Activated T-helper 9 cell treated with anti-CD3 and anti-CD28 coated beads, Interleukin-2, amount 50 U/mL, for 16 hours (primary cell): ENCODE results near the gene CA5A.
"Not testable (repeated sequence)": the region's sequence is repeated elsewhere in the genome, so short reads cannot be mapped to it uniquely, and the experiment has no call there.

Source experiments
- DNase-seq: peaks from one replicate; pipeline ENCODE4 v3.0.0-alpha.2; 2020; ENCODE audit warnings: low read depth

Gene CA5A

DNA sequence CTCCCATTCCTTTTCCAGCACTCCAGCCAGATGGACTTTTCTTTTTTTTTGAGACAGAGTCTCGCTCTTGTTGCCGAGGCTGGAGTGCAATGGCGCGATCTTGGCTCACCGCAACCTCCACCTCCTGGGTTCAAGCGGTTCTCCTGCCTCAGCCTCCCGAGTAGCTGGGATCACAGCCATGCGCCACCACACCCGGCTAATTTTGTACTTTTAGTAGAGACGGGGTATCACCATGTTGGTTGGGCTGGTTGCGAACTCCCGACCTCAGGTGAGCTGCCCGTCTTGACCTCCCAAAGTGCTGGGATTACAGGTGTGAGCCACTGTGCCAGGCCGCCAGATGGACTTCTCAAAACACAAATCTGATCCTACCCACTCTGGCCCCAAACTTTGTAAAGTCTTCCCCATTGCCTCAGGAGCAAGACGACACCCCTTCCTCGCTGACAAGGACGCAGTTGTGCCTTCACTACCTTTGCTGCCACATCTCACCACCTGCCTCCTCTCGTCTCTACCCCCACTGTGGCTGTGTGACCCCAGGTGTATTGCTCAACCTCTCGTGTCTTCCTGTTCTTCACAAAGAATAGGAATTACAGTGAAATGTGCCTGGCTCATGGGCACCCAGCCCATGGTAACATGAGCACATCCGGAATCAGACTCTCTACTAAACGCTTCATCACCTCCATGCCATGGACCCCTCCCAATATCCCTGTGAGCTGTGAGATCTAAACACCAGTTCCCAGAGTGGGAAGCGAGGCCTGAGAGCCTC lies 11.2 kb upstream of the CA5A start:
- no peak for DNase-seq

DNA sequence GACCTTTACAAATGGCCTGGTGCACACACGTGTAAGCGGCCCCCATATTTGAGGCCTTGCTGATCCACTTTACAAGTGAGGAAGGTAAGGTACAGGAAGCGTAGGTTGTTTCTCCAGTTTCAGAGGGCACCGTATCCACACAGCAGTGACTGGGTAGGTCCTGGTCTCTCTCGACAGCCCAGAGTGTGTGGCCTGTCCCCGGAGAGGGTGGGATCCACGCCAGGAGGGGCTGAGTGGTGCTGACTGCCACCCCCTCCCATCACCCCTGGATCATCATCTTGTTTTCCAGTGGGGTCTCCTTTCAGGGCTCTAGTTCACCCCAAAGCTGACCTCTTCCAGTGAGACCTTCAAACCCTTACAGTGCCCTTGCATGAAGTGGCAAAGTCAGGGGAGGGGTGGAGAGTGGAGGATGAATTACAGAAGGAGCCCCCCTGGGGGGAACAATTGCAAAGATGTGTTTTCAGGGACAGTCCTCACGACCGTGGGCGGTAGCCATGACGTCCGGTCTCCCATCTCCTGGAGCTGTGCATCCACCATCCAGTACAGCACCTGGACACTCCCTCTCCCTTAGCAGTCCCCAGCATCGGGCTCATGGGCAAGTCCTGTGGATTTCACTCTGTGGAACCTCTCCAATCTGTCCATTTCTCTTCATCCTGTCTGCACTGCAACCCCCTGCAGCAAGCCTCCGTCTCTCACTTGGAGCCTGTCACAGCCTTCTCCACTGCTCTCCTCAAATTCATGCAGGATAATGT lies 10.4 kb upstream of the CA5A start:
- no peak for DNase-seq

DNA sequence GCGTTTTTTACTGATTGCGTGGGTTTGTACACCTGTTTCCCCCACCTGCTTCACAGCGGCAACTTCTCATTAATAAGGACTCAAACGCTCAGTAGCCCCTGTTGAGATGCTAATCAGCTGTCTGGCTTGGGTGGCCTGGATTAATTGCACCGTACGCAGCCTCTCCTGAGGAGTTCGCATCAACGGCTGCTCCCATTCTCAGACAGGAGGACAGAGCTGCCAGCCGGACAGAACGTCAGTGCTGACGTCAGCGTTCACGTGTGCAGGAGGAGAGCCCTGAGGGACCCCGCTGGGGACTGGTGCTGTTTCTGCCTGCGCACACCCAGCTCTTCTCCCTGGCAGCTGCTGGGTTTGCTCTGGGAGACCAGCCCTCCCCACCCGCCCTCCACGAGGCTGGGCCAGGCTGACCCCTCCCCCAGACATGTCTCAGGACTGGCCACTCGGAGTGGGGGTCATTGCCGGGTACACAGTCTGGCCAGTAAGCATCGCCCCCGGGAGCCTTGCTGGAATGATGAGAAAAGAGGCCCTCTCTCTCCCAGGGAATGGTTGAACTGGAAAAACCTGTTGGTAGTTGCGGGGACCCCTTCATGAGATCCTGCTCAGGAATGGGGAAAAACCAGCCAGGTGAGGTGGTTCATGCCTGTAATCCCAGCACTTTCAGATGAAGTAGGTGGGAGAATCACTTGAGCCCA lies 9.2 kb upstream of the CA5A start:
- no peak for DNase-seq

DNA sequence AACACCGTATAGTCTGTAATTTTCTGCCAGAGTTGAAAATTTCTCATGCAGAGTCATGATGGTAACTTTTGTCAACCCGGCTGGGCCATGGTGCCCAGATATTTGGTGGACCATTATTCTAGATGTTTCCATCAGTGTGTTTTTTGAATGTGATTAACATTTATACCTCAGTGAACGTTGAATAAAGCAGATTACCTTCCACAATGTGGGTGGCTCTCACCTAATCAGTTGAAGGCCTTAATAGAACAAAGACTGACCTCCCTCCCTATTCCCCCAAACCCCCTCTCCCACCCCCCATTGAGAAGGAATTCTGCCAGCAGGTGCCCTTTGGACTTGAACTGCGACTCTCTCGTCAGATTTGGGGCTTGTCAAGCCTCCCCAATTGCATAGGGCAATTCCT lies 6.4 kb upstream of the CA5A start:
- DNase-seq, result no peak

DNA sequence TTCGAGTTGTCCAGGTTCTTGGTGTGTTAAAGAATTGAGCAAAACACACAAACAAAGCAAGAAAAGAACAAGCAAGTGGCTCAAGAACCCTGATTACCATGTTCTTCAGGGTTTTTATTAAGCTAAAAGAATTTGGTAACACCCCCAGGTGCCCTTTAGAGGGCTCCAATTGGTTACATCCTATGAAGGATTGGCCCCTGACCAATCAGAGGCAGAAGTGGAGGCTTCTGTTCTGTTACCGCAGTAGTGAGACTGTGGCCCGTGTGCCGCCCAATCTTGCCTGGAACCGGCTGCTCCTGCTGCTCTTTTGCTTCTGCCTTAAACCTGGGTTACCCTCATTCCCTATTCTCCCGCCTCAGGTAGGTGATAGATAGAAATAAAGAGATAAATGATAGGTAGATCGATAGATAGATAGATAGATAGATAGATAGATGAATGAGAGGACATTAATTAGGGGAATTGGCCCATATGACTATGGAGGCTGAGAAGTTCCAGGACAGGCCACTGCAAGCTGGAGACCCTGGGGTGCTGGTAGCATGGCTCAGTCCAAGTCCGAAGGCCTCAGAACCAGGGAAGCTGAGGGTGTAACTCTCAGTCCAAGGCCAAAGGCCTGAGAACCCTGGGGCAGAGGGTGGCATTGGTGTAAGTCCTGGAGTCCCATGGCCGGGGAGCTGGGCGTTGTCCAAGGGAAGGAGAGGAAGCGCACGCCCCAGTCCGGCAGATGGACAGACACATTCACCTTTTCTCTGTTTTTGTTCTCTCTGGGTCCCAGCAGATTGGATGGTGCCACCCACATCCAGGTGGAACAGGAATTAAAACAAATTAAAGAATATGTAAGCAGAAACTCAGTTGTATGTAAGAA lies 3.5 kb upstream of the CA5A start:
- no peak for DNase-seq

DNA sequence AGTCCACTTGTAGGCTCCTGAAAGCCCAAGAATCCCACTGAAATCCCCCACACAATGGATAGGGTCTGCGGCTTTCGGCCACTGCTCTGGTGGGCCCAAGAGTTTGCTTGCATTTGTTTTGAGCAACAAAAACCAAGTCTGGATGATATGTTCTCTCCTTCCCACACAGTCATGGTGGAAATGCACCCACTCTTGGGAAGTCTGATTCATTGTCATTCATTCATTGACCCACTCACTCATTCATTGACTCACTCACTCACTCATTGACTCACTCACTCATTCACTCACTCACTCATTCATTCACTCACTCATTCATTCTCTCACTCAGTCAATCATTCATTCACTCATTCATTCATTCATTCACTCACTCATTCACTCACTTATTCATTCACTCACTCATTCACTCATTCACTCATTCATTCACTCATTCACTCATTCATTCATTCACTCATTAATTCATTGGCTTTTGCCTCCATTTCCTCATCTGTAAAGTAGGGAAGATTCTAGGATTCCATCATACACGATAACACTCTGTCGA lies 2.2 kb upstream of the CA5A start:
- no peak for DNase-seq

DNA sequence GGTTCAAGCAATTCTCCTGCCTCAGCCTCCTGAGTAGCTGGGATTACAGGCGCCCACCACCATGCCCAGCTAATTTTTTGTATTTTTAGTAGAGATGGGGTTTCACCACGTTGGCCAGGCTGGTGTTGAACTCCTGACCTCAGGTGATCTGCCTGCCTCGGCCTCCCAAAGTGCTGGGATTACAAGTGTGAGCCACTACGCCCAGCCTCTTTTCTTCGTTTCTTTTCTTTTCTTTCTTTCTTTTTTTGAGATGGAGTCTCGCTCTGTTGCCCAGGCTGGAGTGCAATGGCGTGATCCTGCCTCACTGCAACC lies 858 bp upstream of the CA5A start:
- not testable (repeated sequence) for DNase-seq

DNA sequence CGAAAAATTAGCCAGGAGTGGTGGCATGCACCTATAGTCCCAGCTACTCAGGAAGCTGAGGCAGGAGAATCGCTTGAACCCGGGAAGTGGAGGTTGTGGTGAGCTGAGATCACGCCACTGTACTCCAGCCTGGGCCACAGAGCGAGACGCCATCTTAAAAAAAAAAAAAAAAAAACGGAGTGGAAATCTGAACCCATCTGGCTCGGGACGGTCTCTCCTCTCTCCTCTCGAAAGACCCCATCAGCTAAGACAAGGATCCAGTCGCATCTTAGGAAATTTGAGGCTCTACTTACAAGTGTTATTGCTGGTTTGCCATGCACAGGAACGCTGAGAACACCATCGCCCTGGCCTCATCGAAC lies 334 bp downstream of the CA5A start:
- not testable (repeated sequence) for DNase-seq

DNA sequence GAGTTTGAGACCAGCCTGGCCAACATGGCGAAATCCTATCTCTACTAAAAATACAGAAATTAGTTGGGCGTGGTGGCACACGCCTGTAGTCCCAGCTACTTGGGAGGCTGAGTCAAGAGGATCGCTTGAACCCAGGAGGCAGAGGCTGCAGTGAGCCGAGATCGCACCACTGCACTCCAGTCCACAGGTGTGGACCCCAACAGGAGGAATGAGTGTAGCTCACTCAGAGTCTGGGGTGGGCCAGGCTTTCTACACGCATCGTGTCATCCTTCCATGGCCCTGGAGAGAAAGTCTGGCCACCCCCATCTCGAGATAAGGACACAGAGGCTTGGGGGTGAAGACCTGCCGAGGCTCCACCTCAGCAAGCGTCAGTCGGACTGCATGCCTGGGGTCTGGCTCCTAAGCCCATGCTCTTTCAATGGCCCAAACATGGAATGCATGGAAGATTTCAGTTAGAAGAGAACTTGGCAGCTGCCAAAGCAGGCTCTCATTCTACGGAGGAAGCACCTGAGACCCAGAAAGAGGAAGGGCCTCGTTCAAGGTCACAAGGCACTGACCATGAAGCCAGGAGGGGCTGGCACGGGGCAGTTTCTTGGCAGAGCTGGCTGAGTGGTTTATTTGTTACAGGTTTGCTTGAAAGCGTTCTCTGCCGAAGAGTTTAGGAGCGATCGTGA lies 1.4 kb downstream of the CA5A start:
- DNase-seq, result not testable (repeated sequence)

DNA sequence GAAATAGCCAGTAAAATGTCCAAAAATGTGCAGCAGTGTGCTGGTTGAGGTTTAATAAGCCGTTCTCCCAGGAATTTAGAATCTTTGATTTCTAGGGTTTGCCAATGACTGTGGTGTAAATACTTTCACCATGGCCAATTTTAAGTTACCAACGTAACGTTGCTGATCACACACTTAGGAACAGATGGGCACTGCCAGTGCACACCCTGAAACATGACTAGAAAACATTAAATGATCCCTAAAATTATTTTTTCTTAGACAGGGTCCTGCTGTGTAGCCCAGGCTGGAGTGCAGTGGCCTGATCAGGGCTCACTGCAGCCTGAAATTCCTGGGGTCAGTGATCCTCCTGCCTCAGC lies 3.2 kb downstream of the CA5A start:
- no peak for DNase-seq

DNA sequence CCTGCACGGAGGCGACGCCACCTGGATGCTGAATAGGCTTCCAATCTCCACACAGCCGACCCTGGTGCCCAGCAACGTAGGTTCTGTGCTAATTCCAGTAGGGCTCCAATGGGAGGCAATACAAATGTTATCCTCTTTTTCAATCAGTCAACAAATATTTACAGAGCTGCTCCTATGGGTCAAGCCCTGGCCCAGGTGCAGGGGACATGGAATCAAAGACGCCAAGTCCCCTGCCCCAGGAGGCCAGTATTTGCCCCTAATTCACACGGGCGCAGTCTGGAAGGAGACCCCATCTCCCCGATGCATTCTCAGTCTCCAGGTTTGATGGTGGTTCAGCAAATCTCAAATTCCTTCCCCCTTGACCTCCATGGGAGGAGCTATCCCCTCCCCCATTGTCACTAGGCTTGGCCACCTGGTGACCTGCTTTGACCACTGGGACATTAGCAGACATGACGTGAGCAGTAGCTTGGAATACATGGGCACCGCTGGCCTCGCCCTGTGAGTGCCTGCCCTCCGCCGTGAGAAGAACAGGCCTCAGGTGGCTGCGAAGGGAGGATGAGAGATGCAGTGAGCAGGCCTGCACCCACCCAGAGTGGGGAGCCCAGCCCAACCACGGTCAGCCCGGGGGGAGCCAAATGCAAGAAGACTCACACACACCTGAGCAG lies 3.7 kb downstream of the CA5A start:
- not testable (repeated sequence) for DNase-seq

DNA sequence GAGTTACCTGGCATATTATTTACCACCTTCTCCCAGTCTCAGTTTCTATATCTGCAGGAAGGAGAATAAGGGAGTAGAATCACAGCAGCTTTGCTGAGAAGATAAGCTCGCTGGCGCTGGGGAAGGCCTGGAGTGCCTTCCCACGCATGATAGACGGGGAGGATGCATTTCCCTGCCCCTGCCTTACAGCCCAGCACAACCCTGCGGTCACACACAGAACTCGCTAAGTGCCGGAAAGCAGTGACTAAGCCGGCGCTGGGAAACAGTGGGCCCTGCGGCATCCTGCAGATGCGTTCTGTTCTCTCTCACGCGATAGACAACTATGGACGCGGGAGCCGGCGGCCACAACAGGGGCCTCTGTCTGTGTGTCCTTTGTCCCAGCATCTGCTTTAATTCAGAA lies 4.8 kb downstream of the CA5A start:
- DNase-seq, result no peak

DNA sequence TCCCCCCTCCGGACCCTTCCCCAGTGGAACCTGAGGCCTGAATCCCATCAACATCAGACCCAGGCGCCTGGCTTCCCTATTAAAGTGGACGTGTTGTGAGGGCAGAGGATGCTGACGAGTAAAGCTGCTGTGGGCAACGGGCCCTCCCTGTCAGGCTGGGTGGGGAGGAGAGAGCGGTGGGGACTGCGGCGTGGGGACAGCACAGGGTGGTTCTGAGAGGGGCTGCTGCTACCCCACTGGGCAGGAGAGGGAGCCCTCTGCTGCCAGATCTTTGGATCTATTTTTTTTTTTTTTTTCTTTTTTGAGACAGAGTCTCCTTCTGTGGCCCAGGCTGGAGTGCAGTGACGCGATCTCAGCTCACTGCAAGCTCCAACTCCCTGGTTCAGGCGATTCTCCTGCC lies 5.9 kb downstream of the CA5A start:
- no peak for DNase-seq

DNA sequence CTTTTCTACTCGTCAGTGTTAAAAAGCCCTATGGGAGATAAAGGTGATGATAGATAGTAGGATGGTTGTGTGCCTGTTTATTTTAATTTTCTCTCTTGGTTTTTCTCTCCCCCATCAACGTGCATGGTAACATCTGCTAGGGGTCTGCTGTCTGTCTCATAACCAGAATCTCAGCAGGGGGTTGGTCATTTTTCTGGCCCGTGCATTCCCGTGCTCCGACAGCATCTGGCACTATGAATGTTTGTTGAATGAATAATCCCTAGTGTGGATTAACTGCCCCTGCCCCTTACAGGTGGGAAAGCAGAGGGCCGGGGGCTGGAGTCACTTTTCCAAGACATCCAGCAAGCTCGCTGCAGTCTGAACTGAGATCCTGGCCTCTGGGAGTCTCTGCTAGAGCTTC lies 6.3 kb downstream of the CA5A start:
- no peak for DNase-seq

DNA sequence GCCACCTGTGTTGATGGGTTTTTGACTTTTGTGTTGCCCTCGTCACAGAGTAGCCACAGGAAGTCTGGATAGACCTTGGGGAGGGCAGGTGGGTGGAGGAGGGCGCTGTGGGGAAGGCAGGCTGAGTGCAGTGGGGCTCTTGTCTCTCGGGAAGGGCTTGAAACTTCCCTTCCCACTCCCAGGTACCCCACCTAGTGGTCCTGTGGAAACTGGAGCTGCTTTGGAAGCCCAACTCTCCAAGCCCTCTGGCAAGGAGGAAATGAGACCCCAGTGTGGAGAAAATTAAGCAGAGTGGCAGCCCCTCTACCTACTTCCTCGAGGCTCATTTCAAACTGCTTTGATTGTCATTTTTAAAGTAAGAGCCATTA lies 9.2 kb downstream of the CA5A start:
- DNase-seq, result no peak

DNA sequence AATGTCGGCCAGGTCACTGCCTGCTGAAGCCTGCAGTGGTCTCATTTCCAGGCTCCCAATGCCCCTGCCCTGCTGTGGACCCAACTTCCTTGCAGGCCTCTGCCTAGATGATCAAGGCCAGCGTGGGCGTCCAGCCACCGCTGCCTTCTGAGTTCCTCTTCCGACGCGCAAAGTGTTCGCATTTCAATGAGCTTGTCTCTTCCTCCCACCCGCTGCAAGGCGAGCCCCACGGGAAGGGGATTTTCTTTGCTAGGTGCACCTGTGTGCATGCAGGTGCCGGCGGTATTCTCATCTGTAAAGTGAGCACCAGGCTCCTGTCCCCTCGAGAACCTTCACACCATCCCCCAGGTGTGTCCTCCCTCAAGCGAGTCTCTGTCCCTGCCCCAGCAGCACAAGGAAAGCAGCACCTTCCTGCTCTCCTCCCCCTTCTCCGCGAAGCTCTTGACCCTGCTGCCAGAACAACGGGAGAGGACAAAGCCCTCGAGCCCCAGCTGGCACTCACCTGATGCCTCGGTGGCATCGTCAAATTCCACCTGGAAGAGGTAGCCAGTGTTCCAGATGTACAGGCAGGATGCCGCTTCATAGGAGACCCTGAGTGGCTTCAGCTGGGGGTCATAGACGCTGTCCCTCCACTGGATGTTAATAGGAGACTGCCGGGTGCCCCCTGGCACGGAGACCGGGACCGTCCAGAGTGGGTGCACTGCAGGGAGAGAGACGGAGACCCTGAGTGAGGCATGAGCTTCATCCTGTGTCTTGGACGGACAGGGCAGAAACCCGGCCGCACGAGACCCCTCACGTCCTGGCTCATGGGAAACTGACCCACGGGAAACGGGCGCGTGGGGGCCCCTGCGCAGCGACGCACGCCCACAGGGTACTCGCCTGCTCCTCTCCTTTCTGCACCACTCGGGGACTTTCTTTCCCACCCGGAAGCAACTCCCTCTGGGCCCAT lies 9.8 kb downstream of the CA5A start:
- no peak for DNase-seq

DNA sequence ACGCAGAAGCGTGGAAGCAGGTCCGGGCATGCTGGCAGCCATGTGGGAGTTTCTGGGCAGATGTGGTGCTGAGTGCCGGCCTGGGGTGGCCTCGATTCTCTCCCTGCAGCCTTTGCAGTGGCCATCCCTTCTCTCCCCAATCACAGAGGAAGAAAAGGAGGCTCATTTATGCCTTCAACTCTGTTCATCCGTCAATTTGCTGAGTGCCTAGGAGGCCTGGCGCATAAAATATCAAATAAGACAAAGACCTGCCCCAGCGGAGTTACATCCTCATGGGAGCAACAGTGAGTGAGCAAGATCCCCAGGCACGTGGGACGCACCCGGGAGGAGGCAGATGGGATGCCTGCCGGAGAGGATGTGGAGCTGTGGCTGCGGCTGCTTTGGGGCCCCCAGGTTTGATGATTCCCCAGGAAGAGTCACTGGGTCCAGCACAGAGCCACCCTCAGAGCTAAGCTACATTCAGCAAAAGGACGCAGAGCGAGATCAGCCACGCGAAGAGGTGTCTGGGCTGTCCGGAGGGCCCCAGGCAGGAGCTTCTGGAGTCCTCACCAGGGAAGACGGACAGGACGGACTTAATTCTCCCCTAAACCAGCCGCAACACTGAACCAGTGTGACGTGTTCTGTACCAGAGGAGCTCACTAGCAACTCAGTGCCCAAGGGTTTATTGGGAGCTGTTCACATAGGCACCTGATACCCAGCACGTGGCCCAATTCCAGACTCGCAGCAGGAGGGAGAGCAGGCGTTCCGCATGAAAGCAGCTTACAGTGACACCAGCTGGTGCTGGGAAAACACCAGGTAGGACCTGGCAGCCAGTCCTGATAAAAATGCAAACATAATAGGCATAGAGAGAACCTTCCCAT lies 11.3 kb downstream of the CA5A start:
- DNase-seq, result no peak

DNA sequence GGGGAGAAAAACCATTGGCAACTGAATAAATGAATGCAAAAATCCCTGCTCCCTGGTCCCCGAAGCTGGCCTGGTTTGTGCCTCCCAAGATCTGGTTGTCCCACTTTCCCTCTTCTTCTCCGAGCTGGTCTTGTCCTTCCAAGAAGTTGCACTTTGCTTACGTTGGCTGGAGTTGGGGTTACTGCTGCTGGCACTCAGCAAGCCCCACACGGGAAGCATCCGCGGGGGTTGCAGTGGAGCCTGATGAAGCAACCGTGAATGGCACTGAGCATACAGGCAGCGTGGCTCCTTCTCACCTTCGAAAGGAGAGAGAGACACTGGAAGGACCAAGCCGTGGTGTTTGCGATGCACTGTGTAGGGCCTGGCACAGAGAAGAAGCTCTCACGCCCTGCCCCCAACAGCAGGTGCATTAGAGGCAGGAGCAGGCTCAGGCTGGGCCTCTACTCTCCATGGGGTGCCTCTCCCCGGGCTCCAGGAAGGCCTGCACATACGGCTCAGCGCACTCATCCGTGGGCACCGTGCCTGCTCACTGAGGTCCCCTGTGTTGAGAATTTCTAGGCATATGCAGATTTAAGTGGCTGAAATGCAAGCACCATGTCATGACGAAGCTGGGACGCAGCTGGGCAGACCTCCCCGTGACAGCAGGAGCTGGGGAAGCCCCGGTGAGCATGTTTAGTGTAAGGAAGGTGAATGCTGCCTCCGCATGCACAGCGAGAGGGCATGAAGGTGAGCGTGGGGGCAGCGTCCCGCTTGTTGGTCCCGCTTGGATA lies 12.1 kb downstream of the CA5A start:
- no peak for DNase-seq
